NCI-H446 treated with DMSO at 0.1 percent for 48 hours (cell line): ENCODE measurements around the gene CLNK.

ENCODE experiments used
- DNase-seq: peaks from one replicate; lab custom pipeline; 2025; lab: John Stamatoyannopoulos, UW

CLNK gene

GRCh38 chr4:10456595-10457254 lies 227.8 kb downstream of the CLNK start:
- no peak for DNase-seq

GRCh38 chr4:10456260-10456594 lies 228.3 kb downstream of the CLNK start:
- DNase-seq: no peak

GRCh38 chr4:10455133-10455532 lies 229.4 kb downstream of the CLNK start:
- DNase-seq: no peak

GRCh38 chr4:10454726-10455125 lies 229.8 kb downstream of the CLNK start:
- no peak for DNase-seq

- no peak for DNase-seq
Observed at GRCh38 chr4:10454121-10454520, 230.4 kb downstream of the CLNK start.

GRCh38 chr4:10448991-10449390 lies 235.6 kb downstream of the CLNK start:
- no peak for DNase-seq

GRCh38 chr4:10442976-10443375 lies 241.6 kb downstream of the CLNK start:
- no peak for DNase-seq

GRCh38 chr4:10441512-10441911 lies 243.1 kb downstream of the CLNK start:
- no peak for DNase-seq

GRCh38 chr4:10438924-10439323 lies 245.6 kb downstream of the CLNK start:
- no peak for DNase-seq

- no peak for DNase-seq
Observed at GRCh38 chr4:10437735-10438134, 246.8 kb downstream of the CLNK start.
